Skin of body (tissue), 2 donors: ENCODE measurements around the gene RBM22. TPM values are rescaled to one million over a fixed set of nuclear protein-coding genes. Genes with fewer than 3 reads are reported as not detected.
"Not testable (repeated sequence)": the region's sequence is repeated elsewhere in the genome, so short reads cannot be mapped to it uniquely, and the experiment has no call there.

Experiments
- DNase-seq: peaks from one replicate; lab custom pipeline; 2025; lab: John Stamatoyannopoulos, UW
- total RNA-seq: library from RNA; depleted of rRNA; stranded (reverse); fragments of >200 nt; gene quantifications from one replicate; pipeline ENCODE4 v1.2.3, GENCODE V29; 2014

The RBM22 gene
- 24.9 TPM for total RNA-seq

DNA sequence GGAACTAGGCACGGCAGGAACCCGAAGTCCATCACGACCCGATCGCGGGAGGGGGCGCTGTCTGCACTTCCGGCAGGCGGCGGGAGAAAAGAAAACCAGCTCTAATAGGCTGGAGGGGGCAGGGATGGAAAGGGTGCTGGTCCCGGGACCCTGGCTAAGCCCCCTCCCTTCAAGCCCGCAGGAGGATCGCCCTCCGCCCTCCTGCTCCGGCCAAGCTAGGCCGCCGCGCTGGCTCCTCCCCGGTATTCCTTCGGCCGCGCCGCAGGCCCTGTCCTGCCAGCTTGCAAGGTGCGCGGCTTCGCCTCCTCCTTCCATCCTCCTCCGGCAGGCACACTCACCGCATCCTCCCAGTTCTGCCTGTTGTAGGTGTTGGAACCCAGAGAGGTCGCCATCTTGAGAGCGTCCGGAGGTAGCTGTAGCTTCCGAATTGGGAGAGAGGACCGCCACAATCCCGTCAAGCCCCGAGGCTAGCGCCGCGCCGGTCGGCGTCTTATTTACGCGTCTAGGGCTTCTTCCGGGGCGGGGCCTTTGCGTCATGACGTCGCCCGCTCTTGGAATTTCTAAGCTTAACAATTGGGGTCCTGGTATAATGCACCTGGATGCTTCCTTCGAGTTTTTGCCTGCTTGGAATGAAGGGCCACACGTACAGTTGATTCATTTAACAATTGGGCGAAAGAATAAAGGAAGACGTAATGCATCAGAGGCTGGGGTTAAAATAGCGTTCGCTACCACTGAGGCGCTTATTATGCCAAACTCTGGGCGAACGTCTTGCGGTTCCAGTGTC, at the start of gene RBM22:
Gene RBM22, minus strand, starts transcription at position 469 of the 784 bp plus-strand sequence. Its CDS starts 77 bp downstream, at position 392.
- peak; percentile 91 for DNase-seq

DNA sequence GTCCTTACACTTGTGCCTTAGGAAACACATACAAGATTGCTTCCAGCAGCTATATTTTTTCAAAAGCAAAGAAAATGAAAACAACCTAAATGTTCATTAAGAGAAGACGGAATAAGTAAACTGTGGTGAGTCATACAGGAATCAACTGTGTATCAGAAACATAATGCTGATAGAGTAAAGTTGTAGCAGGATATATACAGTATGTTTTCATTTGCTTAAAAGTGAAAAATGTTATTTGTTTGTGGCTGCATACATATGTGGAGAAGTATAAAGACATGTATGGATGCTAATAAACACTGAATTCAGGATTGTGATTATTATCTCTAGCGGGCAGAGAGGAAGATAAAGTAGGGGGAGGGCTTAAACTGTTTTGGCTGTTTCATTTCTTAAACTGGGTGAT, 49.6 kb upstream of the RBM22 start:
- no peak for DNase-seq

DNA sequence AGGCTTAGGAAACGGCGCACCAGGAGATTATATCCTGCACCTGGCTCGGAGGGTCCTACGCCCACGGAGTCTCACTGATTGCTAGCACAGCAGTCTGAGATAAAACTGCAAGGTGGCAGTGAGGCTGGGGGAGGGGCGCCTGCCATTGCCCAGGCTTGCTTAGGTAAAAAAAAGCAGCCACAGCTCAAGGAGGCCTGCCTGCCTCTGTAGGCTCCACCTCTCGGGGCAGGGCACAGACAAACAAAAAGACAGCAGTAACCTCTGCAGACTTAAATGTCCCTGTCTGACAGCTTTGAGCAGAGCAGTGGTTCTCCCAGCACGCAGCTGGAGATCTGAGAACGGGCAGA, 42.3 kb upstream of the RBM22 start:
- not testable (repeated sequence) for DNase-seq

DNA sequence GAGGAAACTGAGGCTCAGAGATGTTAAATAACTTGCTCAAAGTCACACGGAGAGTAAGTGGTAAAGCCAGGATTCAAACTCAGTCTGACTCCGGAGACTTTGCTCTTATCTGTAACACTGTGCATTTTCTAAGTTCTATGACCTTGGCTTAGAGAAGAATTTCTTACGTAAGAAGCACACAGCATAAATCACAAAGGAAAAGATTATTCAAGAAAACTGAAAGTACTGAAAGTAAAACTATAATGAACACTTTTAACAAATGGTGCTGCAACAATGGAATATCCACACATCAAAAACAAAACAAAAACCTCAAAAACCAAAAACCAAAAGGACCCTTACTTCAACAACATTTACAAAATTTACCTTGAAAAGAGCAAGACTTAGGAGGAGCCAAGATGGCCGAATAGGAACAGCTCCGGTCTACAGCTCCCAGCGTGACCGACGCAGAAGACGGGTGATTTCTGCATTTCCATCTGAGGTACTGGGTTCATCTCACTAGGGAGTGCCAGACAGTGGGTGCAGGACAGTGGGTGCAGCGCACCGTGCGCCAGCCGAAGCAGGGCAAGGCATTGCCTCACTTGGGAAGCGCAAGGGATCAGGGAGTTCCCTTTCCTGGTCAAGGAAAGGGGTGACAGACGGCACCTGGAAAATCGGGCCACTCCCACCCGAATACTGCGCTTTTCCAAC, 41.7 kb upstream of the RBM22 start:
- DNase-seq = not testable (repeated sequence)

DNA sequence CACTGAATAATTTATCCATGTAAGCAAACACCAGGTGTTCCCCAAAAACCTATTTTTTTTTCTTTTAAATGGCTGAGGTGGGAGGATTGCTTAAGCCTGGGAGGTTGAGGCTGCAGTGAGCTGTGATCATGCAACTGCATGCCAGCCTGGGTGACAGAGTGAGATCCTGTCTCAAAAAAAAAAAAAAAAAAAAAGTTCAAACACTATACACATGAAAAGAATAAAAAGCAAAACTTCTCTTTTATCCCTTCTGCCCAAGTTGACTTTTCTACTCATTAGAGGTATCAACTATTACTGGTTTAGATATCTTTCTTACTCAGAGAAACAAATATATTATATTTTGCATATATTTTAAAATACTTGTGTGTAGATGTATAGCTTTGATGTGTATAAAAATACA, 40.1 kb upstream of the RBM22 start:
- DNase-seq = no peak

DNA sequence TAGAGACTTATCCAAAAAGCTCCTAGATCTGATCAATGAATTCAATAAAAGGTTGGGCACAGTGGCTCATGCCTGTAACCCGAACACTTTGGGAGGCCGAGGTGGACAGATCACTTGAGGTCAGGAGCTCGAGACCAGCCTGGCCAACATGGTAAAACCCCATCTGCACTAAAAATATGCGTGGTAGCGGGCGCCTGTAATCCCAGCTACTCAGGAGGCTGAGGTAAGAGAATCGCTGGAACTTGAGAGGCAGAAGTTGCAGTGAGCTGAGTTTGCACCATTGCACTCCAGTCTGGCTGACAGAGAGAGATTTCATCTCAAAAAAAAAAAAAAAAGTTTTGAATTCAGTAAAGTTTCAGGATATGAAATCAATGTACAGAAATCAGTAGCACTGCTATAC, 38.0 kb upstream of the RBM22 start:
- no peak for DNase-seq

DNA sequence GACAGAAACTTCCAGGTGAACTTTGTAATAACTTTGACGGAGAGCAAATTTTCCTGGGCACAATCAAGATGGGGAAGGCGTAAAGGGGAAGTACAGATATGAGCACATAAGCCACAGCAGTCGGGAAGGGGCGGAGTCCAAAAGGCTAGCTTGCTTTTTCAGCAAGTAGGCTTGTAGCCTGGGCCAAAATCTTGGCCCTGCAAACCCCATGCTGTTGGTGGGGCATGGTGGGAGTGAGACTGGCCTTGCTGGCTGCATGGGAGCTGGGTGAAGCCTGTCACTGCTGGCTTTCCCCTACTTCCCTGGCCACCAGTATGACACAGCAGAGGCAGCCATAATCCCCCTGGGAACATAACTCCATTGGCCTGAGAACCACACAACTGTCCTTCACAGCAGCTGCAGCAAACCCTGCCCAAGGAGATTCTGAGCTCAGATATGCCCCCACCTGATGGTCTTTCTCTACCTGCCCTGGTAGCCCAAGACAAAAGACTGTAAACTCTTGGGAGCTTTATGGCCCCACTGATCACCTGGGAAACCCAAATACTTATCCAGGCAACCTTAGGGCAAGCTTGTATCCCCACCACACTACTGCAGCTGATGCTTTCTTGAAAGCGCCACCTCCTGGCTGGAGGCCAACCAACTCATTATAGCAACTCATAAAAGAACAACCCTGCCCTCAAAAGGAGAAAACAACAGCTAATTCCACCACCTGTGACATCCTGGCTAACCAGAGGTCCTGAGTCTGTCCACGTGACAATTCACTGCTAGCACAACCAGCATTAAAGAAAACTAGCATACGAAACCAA, 33.9 kb upstream of the RBM22 start:
- no peak for DNase-seq

DNA sequence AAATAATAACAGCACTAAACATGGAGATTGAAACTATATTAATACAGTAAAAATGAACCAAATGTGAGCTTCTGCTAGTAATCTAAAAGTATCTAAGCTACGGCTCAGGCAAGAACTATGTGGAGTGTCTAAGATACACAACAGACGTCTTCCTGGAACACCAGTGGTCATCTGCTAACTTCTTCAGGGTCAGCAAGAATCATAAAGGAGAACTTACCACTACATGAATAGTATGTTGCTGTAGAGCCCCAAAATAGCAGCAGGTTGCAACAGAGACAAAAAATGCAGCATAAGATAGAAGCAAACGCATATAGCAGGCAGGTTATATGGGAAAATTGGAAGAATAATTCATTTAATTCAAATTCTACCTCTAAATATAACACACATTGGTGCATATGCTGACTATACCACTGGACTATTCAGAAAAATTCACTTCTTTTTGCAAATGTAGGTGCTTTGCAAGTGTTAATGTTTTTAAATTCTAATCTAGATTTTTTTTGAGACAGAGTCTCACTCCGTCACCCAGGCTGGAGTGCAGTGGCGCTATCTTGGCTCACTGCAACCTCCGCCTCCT, 30.9 kb upstream of the RBM22 start:
- DNase-seq = no peak

DNA sequence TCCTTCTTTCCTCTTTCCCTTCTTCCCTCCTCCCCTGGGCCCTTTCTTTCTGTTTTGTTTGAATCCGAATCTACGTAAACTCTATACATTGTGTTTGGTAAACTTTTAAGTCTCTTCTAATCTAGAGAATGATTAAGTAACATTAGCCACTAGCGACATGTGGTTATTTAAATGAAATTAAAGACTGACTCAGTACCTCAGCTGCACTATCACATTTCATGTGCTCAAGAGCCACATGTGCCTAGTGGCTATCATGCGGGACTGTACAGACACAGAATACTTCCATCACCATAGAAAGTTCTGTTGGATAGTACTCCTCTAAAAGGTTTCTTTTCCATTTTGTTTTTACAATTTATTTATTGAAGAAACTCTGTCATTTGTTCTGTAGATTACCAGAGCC, 29.0 kb upstream of the RBM22 start:
- DNase-seq = no peak

DNA sequence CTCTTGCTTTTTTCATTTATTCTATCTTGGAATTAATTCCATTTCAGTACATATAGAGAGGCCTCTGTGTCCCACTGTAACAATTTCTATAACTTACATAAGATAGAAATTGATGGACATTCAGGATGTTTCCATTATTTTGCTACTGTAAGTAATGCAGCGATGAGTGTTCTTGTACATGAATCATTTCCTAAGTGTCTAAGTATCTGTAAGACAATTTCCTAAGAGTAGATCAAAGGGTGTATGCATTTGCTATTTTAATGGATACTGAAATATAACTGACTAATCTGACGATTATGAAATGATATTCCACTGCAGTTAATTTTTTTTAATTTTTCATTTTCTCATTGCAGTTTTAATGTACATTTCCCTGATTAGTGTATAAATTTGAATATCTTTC, 23.0 kb upstream of the RBM22 start:
- DNase-seq = no peak

DNA sequence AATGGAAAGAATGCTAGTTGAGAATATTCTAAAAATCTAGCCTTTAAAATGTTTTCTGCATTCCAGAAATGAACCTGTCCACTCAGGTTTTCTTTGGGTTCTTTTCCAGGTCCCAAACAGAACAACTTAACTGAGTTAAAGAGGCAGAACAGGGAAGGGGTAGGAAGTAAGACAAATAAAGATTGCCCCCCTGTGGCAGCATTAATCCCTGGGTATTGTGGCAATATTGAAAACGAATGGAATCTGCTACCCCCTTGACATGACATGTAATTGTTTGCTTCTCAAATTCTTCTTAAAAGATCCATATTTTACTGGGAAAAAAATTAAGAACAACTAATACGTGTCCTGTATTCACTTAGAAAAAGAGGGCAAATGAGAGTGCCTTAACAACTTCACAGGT, 9.3 kb upstream of the RBM22 start:
- DNase-seq = no peak

DNA sequence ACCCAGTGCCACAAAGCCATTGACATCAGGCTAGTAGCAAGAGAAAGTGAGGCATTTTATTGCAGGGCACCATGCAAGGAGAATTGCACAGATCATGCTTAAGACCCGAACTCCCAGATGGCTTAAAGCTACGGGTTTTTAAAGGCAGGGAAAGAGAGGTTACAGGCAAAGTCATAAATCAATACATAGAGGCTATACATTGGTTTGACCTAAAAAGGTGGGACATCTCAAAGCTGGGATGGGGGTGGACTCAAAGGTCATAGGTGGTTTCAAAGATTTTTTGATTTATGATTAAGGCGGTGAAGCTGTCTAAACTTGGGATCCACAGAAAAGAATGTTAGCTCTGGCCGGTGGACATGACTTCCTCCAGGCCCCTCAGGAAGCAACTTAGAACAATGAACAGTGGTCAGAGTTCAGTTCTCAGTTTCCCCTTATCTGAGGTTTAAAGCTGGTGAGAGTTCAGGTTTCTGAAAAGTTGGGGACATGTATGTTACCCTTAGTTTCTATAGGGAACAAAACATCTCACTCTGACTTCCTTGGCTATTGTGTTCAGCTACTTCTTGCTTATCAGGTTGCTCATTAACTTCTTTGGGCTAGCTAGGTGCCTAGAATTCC, 6.0 kb upstream of the RBM22 start:
- DNase-seq = no peak

DNA sequence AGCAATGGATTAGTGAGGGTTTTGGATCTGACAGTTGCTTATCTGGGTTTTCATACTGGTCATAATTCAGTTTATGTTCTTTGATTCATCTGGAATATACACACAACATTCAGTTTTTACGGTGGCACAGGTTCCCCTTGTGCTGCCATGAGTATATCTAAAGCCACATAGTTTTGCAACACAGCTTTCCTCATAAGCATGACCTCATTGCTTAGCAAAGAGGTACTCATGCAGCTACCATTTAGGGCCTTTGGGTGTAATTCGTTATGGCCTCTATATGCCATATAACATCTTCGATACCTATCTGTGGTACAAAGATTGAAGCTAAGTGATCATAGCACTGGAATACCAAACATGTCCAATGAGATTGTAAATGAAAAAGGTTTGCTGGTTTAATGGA, 2.9 kb upstream of the RBM22 start:
- DNase-seq = no peak

DNA sequence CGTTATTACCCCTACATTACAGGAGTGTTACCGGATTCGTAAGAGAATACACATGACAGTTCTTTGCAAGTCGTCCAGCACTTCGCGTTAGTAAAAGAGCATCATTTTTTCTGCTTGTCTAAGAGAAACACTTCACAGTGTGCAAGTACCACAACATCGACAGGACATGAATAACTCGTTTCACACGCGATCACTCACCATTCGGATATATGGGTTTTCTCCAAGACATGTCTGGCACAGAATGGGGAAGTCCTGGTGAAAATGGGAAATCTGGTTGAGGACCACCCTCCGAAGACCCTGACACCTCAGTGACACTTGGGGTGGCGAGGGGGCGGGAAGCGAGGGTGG, 642 bp downstream of the RBM22 start:
- peak; percentile 43 for DNase-seq

DNA sequence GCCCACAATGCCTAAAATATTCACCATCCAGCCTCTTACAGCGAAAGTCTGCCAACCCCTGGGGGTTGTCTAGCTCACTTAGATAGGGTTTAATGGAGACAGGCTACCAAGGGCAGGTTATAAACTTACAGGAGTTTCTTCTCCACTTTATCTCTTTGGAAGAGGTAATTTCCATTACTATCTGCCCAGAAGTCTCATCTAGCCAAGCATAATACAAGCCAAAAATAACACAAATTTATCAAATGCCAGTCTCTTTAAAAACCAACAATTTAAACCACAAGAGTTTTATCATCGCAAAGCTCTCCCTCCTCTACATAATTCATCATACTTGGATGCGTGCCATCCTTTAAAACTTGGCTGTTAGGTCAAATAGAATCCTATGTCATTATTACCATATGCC, 6.2 kb downstream of the RBM22 start:
- no peak for DNase-seq

DNA sequence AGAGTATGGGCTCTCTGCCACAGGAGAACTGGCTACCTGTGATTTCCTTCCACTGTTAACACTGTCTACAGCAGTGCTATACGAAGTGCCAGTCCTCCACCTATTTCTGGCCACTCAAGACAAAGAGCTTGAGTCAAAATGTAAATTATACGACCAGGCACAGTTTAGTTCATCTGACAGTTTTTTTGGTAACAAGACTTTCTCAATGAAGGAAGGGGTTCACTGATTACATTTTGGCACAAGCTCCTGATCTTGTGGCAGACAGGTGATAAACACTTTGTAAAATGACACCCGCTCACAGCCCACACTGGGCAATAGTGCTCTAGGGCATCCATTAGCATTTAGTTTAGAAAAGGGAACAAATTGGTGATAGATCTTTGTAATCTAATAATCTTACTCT, 8.6 kb downstream of the RBM22 start:
- DNase-seq = no peak

DNA sequence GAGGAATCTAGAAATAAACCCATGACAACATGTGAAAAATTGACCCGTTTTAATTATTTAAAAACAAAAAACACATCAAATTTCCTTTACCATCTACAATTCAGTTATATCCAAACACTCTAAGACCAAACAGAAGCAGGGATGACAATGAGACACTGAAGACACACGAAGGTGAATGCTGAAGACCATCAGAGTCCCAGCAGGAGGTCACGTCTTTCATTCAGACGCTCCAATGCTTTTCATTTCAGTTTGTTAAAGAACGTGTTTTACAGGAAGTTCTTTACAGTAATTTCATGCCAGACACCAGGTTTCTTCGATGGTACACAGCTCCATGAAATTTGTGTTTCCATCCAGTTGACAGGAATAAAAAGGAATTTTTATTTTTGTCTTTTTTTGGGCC, 10.1 kb downstream of the RBM22 start:
- no peak for DNase-seq

DNA sequence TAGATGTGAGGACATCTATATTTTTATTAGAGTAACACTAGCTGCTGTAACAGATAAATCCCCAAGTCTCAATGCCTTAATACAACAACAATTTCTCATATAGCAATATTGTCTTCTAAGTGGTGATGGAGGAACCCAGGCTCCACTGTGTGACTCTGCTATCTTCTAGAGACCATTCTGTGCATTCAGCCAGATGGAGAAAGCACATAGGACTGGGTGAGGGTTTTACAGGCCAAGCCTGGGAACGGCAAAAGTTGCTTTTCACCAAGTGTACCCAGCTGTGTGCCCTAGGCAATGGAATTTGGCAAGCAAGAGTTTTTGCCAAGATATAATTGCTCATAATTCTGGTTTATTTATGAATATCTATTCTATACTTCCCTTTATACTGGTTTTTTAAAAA, 11.7 kb downstream of the RBM22 start:
- no peak for DNase-seq

DNA sequence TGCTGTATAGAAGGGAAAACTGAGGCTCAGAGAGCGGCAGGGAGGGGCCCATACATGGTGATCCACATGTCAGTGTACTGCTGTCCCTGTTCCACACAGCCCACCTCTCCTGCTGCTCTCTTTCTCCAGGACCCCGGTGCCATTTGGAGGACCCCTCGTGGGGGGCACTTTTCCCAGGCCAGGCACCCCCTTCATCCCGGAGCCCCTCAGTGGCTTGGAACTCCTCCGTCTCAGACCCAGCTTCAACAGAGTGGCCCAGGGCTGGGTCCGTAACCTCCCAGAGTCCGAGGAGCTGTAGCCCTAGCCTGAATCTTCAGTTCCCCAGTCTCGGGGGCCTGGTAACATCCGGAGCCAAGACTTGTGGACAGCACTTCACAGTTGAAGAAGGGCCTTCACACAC, 24.3 kb downstream of the RBM22 start:
- DNase-seq = no peak

DNA sequence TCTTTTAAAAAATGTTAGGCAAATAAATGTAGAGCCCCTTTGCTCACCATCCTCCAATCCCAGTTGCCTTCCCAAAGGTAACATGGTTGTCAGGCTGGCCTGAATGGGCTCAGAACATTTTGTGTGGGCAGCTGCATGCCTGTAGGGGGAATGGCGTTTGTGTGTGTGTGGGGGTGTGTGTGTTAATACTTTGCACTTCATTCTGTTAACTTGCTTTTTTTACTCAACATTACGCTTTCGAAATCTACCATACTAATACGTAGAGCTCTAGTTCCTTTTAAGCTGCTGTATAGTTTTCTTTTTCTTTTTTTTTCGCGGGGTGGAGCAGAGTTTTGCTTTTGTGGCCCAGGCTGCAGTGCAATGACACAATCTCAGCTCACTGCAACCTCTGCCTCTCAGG, 25.8 kb downstream of the RBM22 start:
- no peak for DNase-seq

DNA sequence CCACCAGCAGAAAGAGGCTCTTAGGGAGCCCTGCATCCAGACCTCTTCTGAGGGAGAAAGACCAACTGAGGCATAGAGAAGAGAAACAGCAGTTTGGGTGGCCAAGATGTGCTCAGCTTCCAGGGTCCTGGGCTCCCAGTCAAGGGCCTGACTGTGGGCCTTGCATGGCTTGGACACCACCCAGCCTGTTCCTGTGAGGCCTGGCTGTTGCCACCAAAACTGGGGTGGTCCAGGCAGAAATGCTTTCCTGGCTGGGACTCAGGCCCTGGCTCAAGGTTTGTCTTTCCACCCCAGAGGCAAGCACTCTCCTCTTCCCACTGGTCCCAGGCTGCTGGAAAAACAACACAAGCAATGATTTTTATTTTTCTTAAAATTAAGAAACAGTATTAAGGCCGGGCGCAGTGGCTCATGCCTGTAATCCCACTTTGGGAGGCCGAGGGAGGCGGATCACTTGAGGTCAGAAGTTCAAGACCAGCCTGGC, 26.5 kb downstream of the RBM22 start:
- DNase-seq = peak; percentile 90

DNA sequence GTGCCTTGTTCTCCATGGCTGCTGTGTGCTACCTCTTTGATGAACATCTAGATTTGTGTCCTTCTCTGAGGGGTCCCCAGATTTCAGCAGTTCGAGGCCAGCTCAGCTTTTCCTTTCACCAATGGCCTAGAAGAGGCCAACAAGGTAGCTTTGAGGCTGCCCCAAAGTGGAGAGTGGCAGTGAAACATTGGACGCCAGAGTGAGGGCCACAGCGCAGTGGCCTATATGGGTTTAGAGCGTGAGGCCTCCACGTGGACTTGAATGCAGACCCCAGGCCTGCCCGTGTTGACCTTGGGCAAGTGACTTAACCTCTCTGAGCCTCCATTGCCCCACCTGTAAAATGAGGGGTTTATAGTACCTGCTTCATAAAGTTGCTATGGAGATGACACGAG, 28.0 kb downstream of the RBM22 start:
- no peak for DNase-seq
